HG02885 (cell line): Measurements from ENCODE around the gene BICD2.

Experiments
- ATAC-seq: cut with Tn5 transposase; IDR thresholded peaks from one replicate; pipeline ENCODE4 v1.9.1; 2021; ENCODE audit warnings: mild to moderate bottlenecking; ENCODE audit not compliant: unreplicated experiment, poor library complexity

The BICD2 gene

DNA sequence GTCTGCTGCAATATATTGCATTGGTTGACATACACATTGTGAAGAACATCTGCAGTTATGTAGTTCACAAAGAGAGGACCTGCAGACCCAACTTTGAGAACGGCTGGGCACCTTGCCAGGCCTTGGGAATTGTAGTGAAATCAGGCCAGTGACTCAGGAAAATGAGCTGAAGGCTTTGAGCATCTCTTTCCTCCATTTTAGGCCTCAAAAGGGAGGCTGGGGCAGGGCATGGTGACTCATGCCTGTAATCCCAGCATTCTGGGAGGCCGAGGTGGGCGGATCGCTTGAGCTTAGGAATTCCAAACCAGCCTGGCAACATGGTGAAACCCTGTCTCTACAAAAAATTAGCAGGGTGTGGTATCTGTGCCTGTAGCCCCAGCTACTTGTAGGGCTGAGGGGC, 93.3 kb downstream of the BICD2 start:
- ATAC-seq = no peak

DNA sequence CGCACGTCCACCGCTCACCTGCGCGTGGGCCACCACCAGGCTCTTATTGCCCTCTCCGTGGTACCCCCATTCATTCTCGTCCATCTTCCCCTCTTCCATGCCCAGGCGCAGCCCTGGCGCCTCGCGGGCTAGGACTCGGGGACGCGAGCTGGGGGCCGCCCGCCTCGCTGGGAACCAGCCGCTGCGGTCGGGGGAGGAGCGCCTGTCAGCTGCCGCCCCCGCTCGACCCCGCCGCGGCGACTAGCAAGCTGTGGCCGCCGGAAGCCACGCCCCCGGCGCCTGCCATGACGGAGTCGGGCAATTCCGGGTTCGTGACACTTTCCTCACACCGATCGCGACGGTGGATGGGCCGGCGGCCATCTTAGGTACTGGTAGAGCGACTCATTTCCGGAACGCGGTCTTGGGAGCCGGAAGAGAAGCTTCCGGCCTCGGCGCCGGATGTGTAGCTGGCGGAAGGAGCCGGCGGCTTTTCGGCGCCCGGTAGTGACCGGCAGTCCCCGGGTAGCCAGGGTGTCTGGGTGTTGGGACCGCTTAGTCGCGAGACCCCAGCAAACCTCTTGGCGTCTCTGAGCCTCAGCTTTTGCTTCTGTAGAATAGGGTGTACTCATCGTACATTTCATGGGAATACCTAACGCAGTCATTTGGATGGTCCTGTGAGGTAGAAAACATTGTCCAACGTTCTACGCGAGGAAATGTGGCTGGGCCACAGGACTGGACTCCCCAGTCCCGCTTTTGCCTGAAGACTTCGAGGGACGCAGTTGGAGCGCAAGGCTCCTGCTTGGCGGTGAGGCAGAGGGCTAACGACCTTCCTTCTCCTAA, 94.5 kb downstream of the BICD2 start, which contains the start of gene IPPK:
IPPK (minus strand) TSS at position 242 of the 819 bp plus-strand sequence; CDS start at position 99, 143 bp downstream.
- ATAC-seq = peak; percentile 93

DNA sequence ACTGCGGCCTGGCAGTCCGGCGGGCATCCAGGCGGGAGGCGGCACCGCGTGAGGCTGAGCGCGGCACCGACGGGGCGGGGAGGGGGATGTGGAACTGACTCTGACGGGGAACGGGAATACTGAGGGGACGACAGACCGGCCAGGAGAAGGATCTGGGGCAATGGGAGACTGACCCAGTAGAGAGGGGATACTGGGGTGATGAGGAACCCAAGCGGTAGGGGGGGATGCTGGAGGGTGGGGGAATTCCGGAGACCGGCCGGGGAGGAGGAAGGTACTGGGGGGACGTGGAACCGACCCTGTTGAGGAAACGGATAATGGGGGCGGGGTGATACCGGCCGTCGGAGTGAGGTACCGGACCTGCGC, 95.1 kb downstream of the BICD2 start:
- ATAC-seq = peak; percentile 6

DNA sequence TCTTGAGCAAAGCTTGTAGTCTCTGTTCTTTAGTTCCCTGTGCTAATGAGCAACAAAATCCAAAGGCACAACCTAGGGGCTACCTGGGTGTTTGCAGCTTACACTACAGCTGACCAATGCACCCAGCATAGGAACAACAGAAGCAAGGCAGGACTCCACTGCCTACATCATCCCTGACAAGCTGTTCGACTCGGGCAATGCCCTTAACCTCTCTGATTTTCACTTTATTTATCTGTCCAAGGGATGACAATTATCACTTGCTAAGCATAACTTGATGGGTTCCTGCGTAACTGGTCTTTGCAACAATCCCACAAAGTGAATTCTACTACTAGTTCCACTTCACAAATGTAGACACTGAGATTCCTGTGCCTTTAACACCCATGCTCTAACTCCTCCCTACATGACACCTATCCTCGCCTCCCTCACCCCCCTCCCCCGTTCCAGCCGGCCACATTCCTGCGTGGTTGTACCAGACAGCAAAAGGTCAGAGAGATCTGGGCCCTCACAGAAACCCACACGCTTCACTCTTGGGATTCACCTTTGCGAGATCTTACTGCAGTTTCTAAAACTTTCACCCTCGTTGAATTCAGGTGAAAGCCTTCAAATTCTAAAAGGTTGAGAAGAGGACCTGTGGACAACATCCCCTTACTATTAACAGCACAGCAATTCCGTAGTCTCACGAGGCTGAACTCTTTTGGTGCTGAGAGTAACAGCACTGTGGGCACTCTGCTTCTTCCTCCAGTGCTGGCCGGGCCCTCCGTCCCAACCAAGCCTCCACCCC, 95.7 kb downstream of the BICD2 start:
- ATAC-seq = no peak

DNA sequence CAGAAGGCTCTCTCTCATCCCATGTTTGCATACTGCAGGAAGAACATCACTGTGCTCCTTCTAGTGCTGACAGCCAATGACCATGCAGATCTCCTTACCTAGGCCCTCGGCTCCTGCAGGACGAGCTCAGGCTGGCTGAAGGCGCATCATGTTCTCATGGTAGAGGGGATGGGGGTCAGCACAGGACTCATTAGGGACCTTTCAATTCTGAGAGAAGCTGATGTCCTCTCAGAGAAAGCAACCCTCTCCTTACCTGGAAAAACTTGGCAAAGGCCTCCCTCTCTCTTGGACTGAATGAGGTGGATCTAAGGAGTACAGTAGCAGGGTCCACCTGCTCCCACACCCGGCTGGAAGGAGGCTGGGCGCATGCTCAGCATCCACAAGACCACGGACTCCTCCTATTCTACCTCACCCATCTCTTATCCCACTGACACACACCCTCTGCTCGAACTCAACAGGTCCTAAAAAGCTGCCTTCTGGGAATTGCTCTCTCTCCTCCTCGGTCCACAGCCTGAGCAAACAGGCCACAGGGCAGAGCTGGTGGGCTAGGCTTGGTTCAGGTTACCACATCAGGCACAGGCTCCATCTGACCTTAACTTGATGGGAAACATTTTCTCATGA, 97.6 kb downstream of the BICD2 start:
- no peak for ATAC-seq

DNA sequence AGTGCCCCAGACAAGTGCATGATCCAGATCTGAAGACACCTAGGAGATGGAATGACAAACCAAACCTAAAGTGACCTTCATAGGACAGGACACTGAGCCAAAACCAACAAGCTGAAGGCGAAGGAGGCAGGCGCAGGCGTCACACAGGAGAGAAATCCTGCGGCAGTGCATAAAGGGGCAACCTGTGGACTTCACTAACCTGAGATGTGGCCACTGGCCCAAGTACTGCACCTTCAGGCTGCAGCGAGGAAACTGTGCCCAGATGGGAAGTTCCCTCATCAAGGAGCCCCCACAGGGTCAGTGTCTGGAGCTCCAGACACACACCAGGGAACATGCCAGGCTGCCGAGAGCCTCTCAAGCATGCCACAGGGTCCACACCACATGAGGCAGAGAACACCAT, 98.4 kb downstream of the BICD2 start:
- no peak for ATAC-seq

DNA sequence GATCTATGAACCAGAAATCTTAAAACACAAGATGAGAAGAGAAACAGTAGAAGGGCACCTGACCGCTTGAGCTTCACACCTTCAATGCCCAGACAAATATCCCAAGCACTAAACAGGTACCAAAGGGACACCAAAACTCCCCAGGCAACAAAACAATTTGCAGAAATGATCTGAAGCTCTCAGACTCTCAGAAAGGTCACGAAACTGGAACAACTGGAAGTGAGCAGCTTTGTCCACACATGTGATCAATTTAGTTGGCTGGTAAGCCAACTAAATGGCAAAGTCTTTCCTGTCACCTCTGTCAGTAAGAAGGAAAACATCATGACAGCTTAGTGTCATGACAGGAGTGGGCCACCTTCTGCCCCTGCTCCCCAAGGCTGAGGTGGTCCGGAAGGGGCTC, 98.8 kb downstream of the BICD2 start:
- ATAC-seq = no peak

DNA sequence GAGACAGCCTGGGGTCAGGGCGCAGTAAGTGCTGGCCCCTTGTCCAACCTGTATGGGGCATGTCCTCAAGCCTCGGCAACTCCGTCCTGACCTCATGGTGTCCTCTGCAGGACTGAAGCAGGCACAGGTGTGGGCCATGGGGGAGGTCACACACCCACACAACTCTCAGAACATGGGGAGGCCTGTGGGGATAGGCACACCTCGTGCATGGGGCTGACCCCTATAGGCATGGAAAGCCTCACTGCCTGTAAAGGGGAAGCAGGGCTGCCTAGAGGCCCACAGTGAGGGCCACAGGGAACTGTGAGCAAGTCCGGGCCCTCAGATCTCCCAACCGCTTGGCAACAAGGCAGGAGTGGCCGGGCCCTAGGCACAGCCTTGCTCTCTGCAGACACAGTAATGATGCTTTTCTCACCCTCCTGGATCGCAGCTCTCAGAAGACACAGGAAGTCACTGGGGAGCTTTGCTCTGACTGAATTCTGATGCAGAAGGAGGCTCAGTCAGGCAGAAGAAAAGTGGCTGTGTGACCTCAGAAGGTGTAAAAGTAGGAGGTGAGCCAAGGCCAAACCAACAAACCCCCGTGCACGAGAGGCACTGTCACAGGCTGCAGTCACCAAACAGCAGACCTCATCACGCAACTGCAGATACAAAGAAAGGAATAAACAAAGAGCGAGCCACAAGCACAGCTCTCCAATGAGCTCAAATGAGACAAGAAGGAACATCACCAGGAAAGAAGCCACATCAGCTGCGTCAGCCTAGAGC, 100.1 kb downstream of the BICD2 start:
- ATAC-seq = no peak

DNA sequence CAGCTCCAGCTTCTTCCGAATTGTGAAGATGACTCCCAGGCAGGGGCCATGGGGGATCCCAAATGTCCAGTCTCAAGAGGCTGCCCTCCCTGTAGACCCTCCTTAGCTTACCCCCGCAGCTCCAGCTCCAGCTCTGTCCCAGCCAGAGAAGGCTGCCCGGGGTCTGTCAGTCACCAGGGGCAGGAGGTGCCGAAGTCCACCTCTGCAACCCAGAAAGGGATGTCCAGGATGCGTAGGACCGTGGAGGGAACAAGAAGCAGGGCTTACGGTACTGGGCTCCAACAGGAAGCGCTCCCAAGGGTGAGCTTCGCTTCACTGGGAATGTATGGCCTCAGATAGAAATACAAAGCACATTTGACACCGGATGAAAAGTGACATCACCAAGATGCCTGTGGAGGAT, 100.7 kb downstream of the BICD2 start:
- no peak for ATAC-seq

DNA sequence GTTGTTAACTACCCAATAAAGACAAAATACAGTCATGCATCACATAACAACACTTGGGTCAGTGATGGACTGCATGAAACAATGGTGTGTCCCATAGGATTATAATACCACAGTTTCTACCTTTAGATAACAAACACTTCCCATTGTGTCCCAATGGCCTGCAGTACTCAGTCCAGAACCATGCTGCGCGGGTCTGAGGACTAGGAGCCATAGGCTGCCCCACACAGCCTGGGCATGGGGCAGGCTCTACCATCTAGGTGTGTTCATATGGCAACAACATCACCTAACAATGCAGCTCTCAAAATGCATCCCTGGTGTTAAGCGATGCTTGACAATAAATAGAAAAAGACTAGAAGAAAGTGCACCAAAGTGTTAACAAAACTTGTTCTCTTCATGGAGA, 101.5 kb downstream of the BICD2 start:
- no peak for ATAC-seq

DNA sequence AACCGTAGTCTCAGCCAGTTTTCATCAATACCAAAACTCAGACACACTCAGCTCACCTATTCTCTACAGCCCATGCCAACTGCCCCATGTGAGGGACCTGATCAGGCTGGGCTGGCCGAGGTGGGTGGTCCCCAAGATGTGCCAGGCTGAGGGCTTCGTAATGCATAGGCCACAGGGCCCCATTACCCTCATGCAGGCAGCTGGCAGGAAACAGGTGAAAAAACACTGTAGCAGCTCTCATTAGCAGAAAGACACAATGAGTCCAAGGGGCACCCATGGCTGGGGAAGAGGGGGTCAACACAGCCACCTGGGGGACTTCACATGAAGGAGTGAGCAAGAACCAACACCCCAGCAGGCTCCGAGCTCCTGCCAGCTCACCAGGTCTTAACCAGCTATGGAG, 102.9 kb downstream of the BICD2 start:
- ATAC-seq = no peak
